Peyer's patch (tissue), 4 donors: ENCODE results near the gene SEMA3G.

Experiments used
- POLR2A ChIP-seq, 2 donors: fragments of 450-650 bp; IDR thresholded peaks; one replicate each; pipeline ENCODE4 v1.5.1; 2017; ENCODE audit warnings: antibody characterized with exemption in 2 of 2, mild to moderate bottlenecking in 2 of 2, moderate library complexity in 2 of 2
- TF ChIP-seq, protein P1 (sequence below), 6 experiments: fragments of 450-650 bp in 4 of 6; fragments of 200-600 bp in 2 of 6; sonication (generic) in 1 of 6; IDR thresholded peaks; one replicate each; pipeline ENCODE4 v1.5.1; 2017 to 2019; ENCODE audit warnings: antibody characterized with exemption in 6 of 6, mild to moderate bottlenecking in 3 of 6, moderate library complexity in 1 of 6

DNA sequence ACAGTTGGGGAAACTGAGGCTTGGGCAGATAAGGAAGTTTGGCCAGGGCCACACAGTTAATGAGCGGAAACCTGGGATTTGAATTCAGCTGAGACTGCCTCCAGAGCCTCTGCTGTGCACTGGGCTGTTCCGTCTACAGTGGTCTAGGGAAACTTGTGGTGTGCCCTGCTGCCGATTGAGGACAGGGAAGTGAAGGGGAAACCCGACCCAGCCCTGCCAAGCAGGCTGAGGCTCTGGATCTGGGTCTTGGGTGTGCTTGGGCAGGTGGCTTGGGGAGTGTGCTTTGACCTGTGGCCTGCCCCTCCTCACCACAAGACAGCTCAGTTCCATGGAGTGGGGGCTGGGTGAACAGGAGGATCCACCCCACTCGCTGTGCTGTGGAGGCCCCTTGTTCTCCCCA is 28.1 kb upstream of the SEMA3G start:
- TF ChIP-seq, protein P1, sequence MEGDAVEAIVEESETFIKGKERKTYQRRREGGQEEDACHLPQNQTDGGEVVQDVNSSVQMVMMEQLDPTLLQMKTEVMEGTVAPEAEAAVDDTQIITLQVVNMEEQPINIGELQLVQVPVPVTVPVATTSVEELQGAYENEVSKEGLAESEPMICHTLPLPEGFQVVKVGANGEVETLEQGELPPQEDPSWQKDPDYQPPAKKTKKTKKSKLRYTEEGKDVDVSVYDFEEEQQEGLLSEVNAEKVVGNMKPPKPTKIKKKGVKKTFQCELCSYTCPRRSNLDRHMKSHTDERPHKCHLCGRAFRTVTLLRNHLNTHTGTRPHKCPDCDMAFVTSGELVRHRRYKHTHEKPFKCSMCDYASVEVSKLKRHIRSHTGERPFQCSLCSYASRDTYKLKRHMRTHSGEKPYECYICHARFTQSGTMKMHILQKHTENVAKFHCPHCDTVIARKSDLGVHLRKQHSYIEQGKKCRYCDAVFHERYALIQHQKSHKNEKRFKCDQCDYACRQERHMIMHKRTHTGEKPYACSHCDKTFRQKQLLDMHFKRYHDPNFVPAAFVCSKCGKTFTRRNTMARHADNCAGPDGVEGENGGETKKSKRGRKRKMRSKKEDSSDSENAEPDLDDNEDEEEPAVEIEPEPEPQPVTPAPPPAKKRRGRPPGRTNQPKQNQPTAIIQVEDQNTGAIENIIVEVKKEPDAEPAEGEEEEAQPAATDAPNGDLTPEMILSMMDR (IDR thresholded peaks at IDR 0.05) = no peak
- TF ChIP-seq POLR2A (IDR thresholded peaks at IDR 0.05) = no peak
